Activated effector memory CD4-positive, alpha-beta T cell treated with Interleukin-2 at 50 U/mL for 16 hours (primary cell): ENCODE data around the gene SCAPER.
"Not testable (repeated sequence)": the region's sequence is repeated elsewhere in the genome, so short reads cannot be mapped to it uniquely, and the experiment has no call there.

ENCODE experiments used
- DNase-seq: peaks from one replicate; pipeline ENCODE4 v3.0.0-alpha.2; 2020

SCAPER gene

DNA sequence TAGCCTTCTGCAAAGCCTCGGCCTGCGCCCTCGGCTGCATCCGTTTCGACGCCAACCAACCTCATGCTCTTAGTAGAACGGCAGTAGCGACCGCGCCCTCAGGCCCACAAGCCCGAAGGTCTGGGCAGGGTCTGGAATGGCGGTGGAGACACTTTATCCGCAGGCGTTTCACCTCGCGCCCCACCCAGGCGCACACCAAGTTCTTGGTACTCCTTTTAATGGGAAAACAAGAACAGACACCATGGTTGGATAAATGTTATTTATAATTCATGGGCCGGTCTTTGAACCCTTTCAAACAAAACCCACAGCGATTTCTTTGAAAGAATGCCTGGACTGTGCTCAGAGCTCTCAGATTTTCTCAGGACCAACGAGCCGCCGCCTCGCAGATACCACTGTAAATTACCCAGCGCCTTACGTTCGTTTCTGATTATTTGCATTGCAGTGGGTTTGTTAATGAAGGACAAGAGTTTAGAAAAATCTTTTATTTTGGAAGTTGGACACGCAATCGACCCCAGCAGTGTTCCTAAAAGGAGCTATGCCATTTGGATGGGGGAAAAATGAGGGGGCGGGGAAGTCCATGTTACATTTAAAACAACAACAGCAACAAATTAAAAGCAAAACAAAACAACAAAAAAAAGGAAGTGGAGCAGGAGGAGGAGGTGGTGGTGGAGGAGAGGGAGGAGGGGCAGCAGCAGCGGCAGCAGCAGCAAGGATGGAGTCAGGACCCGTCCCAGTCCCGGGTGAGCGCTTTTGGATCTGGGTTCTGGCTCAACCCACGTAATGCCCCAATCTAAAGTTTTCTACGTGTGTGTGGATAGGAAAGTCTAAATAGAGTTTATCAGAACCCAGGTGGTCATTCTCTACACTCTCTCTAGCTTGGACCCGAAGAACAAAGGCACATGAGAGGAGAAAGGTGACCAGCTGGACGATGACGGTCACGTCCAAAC is 569.6 kb downstream of the SCAPER start:
- no peak for DNase-seq

DNA sequence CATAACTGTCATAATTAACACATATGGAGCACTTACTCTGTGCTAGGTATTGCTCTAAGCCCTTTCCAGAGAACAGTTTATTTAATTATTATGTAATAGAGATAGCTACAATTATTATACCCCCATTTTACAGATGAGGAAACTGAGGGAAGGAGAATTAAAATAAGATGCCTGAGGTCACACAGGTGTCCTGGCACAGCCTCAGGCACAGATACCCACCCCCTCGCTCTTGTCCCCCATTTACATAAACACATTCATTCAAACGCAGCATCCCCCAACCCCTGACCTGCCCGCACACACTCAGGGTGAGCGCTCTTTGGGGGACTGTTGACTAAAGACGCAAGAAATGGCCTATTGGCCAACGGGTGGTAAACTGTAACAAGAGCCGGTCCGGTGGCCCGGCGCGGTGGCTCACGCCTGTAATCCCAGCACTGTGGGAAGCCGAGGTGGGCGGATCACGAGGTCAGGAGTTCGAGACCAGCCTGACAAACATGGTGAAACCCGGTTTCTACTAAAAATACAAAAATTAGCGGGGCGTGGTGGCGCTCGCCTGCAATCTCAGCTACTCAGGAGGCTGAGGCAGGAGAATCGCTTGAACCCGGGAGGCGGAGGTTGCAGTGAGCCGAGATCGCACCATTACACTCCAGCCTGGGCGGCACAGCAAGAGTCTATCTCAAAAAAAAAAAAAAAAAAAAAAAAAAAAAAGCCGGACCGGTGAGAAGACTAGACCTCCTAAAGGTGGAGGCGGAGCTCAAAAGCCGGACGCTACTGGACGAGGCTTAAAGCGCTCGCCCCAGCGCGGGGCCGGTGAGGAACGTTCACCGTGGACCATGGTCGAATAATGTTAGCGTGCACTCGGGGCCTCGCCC is 570.5 kb downstream of the SCAPER start:
- DNase-seq: no peak

DNA sequence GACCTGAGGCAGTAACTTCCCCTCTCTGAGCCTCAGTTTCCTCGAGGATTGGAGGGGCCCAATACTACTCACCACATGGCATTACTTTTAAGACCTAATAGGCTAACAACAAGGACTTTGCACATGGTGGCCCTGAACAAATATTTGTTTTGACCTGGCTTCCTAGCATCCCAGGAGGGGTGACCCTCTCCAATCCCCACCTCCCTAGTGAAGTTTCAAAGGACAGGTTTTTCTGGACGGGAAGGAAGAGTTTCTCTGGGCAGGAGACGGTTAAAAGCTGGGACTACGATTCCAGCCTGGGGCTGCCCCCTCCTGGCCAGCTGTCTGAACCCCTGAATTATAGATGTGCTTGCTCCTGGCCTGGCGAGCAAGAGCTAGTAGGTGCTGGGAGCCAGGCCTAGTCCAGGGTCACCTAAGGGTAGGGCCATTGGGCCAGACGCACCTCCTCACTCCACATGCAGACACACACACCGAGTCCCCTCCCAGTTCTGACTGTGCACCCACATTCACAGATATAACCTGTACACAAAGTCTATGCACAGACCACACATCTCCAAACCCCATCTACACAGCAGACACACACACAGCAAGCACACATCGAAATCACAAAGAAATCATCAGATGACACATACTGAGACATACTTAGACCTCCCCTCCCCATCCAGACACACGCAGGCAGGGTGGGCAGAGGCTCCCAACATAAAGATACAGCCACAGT is 571.3 kb downstream of the SCAPER start:
- no peak for DNase-seq

DNA sequence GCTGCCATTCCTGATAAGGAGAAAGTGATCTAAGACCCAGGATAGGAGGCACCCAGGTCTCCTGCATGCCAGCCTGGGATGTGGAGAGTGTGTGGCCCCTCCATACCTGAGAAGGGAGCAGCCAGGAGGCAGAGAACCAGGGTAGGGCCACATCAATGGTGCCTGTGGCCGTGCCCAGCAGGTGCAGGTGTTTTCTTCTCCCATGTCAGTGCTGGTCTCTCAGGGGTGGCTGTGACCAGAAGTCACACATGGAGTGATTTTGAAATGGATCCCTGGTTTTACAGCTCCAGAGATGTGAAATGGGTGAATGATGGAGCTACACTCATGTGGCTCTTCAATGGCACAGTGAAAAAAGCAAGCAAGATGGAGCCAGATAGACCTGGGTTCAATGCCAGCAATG is 571.8 kb downstream of the SCAPER start:
- no peak for DNase-seq

DNA sequence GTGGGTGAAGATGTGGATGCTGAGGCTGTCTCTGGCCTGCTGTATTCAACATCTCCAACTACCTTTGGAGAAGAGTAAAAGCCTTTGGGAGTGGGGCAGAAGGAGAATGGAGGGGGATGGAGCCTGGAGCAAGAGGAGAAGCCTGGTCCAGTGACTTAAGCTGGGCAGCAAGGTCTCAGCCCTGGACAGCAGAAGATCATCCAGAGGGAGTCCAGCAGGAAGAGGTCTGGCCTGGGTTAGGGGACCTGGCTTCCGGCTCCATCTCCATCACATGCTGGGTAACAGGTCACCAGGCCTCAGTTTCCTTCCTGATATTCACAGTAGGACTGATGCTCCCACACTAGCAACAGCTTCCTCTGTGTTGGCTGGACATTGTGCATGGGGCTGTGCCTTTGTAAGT is 572.3 kb downstream of the SCAPER start:
- DNase-seq: no peak

DNA sequence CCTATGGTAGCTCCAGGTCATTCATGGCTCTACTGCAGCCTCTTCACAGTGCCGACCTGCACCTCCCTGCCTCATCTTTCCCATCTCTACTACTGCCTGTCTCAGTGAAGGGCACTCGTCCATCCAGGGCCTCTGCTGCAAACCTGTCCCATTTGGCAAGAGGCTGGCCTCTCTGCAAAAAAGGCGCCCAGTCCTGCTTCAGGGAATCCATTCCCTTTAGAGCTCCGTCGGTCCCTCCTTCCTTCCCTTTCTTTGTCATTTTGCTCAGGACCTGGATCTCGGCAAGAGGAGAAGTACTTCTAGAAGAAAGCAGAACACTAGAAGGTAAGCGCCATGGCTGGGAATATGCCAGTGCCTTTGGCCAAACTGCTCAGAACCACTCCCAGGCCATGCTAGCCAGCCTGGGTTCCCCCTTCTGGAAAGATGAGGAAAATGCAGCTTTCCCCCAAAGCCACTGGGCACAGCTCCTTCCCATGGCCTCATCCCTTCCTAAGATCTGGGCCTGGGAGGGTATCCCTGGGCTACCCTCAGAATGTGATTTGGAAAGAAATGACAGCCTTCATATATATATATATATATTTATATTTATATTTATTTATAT is 575.0 kb downstream of the SCAPER start:
- DNase-seq: no peak

DNA sequence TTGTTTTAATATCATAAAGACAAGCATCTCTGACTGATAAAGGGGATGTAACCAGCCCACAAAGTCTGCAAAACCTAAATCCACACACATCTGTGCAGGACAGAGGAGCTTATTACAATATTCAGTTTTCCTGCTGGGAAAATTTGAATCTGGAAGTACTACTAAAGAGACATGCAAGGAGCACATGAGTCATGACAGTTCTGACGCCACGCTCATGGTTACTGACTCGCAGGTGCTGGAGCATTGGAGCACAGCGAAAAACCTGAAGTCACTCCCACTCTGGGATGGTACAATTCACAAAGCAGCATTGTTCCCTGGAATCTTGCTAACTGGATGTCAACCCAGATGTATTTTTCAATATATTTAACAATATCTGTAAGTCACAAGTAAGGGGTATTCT is 576.2 kb downstream of the SCAPER start:
- no peak for DNase-seq

DNA sequence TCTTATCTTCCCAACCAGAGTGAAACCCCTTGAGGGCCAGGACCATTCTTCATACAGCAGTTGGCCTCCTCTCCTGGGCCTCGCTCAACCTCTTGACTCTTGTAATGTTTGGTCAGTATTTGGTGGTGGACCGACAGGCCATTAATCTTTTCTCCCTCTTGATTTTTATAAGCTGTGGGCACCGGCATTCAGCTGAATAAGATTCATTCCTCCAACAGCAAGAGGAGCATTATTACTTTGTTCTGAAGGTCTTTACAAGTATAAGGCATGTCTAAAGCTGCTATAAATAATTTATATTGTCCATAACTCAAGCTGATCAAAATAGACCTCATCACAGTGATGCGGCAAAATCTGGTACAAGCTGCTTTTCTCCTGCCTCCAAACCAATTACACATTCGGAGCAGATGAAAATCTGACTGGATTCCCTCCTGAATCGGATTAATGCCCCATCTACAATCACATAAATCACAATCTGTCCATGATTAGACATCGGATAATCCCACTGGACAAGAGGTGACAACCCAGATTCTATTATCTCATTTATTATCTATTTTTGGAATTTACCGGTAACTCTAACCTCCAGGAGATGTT is 576.9 kb downstream of the SCAPER start:
- DNase-seq: no peak

DNA sequence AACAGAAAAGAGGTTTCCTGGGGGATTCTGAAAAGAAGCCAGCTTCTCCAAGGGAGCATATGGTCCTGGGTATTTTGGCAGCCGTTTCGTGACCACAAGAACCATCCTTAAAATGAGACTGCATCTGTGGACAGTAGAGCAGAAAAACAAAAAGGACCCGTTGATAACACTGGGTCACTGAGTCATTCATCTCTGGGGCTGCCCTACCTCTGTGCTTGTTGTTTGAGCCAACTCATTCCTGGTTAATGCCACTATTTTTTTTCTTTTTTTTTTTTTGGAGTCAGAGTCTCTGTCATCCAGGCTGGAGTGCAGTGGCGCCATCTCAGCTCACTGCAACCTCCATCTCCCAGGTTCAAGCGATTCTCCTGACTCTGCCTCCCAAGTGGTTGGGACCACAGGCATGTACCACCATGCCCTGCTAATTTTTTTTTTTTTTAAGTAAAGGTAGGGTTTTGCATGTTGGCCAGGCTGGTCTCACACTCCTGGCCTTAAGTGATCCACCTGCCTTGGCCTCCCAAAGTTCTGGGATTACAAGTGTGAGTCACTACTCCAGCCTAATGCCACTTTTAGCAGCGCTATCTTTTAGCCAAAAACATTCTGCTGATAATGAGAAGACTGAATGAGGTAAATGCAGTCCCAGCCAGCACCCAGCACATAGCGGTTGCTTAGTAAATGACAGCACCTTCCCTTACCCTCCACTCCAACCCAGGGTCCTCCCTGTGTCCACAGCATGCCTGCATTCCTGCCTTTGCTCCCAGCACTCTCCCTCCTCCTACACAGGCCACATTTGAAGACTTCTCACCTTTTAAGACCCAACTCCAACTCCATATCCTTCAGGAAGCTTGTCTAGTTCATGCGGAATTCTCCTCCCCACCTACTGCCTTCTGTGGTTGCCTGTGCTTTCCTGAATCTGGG is 577.7 kb downstream of the SCAPER start:
- DNase-seq: no peak

DNA sequence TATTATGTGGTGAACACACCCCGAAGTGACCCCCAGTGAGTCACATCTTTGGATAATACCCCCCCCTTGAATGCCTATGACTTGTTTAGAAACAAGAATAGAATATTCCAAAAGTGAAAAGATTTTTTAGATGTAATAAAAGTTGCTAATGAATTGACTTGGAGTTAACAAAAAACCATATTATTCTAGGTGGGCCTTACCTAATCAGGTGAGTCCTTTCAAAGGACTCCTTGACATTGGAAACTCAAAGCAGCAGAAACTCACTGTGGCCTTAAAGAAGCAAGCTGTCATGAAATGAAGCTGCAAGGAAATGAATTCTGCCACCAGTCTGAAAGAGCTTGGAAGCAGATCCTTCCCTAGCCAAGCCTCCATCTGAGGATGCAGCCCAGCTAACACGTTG is 579.4 kb downstream of the SCAPER start:
- no peak for DNase-seq

DNA sequence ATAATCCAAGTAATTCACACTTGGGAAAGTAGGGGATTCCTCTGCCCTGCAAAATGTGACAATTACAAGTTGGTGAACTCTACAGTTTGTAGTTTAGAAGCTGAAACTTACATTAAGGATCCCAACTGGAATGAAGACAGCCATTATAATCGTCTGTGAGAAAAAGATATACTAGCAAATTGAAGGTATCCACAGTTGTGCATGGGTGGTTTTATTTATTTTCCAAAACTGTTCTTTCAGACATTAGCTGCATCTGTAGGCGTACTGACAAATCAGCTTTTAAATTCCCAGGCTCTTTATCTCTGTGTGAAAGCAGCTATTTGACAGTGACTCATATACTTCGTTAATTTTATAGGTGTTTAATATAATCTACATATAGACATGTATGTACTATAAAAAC is 581.1 kb downstream of the SCAPER start:
- no peak for DNase-seq

DNA sequence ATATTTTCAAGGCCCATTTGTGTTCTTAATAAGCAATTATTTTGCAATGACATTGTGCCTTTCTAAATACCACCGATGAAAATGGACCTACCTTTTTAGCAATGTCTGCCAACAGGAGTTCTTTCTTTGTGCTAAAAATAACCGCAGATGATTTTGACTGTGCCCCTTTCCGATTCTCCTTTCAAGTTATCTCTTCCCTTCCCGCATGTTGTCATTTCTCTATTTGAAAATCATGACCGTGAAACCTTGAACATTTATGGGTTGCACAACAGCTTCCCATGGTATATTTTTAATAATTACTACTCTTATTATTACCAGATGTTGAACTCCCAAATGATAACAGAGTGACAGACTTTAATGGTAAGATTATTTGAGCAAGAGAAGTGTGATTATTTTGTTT is 583.5 kb downstream of the SCAPER start:
- no peak for DNase-seq

DNA sequence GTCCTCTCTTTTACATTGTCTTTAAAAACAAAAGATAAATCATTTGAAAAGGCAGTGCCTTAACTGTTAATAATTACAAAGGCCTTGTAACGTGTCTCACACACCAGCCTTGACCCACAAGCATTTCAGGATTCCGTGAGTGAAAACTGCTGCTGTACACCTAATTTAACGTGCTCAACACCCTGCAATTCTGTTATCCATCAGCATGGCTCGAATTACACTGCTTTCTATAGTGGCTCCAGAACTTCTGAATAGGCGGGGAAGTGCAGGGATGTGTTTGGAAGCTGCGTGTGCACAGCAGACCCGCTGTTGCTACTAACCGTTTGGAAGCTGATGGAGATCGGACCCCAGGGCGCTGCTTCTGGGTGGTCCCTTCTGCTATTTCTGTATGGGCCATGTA is 584.0 kb downstream of the SCAPER start:
- DNase-seq: no peak

DNA sequence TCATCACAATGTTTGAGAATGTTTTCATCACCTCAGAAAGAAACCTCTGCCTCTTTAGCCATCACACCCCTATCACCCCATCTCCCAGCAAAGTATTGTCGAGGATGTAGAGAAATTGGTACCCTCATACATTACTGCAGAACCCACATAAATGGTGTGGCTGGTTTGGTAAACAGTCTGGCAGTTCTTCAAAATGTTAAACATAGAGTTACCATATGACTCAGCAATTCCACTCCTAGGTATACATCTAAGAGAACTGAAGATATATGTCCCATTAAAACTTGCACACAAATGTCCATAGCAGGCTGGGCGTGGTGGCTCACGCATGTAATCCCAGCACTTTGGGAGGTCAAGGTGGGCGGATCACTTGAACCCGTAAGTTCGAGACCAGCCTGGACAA is 585.1 kb downstream of the SCAPER start:
- DNase-seq: no peak

DNA sequence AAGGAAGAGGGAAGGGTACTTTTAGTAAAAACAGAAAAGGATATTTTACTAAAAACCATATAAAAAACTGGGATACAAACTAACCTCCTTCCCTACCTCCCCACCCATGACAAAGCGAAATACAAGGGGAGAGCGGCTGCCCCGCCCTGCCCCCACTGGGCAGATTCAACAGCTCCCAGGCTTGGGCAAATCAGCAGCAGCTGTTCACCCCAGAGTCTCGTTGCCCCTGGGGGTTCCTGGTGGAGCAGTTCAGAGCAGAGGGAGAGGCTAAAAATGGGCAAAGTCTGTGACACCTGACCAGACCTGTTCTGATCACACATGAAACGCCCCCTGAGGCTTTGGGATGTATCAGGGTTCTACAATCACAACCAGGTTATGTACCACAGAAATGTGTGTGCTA is 591.4 kb downstream of the SCAPER start:
- no peak for DNase-seq

DNA sequence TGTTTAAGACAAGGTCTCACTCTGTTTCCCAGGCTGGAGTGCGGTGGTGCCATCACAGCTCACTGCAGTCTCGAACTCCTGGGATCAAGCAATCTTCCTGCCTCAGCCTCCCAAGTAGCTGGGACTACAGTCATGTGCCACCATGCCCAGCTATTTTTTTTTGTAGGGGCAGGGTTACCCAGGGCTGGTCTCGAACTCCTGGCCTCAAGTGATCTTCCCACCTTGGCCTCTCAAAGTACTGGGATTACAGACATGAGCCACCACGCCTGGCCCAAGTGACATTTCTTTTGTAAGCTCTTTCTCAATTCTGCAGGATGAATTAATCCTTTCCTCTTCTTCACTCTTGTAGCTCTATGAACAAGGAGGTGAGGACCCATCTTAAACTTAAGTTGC is 592.0 kb downstream of the SCAPER start:
- DNase-seq: not testable (repeated sequence)

DNA sequence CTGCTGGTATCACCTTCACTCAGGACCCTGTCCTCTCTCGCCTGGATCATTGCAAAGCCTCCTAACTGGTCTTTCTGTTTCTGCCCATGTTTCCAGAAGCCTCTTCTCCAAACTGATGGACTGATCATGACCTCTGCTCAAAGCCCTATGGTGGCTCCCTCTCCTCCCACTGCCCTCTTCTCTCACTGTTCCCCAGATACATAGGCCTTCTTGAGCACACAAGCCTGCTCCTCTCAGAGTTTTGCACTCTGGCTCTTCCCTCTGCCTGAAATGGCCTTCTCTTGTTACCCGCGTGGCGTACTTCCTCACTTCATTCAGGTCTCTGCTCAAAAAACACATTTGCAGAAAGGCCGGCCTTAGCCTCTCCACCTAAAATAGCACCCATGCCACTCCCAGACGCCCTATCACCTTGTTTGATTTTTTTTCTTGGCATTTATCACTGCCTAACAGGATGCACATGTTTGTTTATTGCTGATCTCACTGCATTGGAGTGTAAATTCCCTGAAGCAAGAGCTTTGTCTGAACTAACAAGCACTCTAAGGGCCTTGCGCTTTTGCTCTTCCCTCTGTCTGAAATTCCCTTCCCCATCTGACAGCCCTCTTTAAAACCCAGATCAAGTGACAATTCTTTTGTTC is 592.5 kb downstream of the SCAPER start:
- no peak for DNase-seq

DNA sequence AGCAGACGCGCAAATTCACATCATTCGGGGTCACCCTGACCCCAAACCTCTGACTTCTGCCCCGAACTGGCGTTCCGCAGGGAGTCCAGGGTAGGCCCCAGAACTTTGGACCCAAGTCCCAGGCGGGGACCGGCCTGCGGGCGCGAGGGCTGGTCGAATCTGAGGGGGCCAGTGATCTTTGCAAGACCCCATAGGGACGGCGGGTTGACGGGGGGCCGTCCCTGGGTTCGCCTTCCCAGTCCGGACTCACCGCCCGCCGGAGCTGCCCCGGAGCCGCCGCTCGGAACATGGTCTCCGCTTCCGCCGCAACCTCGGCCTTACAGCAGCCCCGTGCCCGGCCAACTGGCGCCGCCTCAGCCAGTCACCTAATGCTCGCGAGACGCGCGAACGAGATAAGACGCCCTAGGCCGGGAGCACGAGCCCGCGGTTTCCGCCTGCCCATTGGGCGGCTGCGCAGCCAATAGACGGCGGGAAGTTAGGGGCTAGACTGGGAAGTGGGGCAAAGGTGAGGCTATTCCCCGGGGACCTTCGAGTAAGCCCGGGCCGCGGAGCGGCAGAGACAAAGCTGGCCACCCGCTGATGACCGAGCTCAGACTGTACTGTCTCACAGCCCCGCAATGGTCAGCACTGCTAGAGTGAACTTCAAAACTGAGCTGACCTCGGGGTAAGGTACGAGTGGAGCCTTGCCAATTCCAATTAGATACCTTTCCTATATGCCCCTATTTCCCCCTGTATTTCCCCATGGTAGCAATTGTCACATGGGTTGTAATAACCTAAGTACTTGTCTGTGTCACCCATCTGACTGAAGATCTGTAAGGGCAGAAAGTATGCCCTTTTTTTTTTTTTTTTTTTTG is 593.8 kb downstream of the SCAPER start, which contains the start of gene ETFA:
TSS of gene ETFA (minus strand) at position 370 of the 854 bp plus-strand sequence. CDS start at position 289, 81 bp downstream.
- peak; percentile 79 for DNase-seq

DNA sequence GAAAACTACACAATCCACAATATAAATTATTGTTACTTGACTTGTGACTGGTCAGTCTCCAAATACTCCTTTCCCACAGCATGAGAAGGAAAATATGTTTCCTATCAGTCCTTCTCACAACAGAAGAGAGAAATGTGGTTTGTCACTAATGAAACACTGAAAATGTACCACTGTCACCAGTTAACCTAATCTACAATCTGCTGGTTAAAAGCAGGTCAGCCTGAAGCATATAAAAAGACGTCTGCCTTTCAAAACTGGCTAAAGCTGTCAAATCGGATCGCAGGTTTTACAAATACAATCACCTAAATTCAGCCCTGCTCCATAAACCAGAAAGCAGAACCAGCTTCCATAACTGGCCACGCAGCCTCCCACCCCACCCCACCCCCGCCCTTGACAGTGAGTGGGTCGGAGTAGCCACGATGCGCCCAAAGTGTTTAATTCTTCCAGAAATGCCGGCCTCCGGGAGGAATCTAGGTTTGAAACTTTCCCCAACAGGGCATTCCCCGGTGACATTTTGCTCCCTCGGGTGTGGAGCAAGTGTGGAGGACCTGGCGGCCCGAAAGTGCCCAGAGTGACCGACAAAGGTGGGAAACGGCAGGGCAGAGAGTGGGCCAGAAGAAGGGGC is 594.6 kb downstream of the SCAPER start:
- DNase-seq: no peak
